Measurements from ENCODE around the gene MYPN. TPM values are rescaled to one million over a fixed set of nuclear protein-coding genes. Genes with fewer than 3 reads are reported as not detected.

The MYPN gene
- total RNA-seq, 2 donors from 2014 or later: 1.5 to 1.8 TPM

DNA sequence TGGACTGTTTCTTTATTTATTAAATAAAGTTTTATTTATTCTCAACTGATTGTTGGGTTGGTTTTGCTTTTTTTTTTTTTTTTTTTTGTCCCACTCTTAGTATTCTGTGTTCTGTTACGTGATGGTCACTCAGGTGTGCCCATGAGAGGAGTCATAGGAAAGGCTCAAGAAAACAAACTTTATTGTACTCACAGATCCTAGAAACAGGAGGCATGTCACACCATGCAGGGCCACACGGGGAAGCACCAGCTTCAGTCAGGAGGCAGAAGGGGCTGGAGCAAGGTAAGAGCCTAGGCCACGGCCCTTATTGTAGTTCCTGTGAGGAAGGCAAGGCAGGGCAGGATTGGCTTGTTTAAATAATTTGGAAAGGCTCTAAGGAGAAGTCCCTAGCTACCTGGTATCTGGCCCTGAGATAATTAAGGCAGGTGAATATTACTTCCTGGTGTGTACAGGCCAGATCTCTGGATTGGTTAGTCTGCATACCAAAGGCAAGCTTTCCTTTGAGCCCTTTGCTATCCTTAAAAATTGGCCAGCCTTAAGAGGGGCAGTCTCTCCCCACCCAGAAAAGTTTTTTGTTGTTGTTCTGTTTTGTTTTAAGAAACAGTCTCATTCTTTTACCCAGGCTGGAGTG lies 114.4 kb downstream of the MYPN start:
- WGBS: 85% methylated on average over 3 of the region's 3 CpGs
- Histone ChIP-seq H3K4me1 (replicated peaks) (no peaks in the 10 kb centered on the region), H3K27ac (no peak overlapping the region), H3K36me3 (no peaks in the 10 kb centered on the region), H3K4me3 (no peak overlapping the region), H3K9me3 (no peaks in the 10 kb centered on the region), H3K27me3 (replicated peaks; ENCODE audit: insufficient read depth) (no peaks in the 10 kb centered on the region)
- intact Hi-C loops (cut with DNase I): no loop called here
- TF ChIP-seq POLR2A (IDR thresholded peaks at IDR 0.05) (no peak), POLR2AphosphoS5 (IDR thresholded peaks at IDR 0.05) (no peak)
- TF ChIP-seq, protein P1, sequence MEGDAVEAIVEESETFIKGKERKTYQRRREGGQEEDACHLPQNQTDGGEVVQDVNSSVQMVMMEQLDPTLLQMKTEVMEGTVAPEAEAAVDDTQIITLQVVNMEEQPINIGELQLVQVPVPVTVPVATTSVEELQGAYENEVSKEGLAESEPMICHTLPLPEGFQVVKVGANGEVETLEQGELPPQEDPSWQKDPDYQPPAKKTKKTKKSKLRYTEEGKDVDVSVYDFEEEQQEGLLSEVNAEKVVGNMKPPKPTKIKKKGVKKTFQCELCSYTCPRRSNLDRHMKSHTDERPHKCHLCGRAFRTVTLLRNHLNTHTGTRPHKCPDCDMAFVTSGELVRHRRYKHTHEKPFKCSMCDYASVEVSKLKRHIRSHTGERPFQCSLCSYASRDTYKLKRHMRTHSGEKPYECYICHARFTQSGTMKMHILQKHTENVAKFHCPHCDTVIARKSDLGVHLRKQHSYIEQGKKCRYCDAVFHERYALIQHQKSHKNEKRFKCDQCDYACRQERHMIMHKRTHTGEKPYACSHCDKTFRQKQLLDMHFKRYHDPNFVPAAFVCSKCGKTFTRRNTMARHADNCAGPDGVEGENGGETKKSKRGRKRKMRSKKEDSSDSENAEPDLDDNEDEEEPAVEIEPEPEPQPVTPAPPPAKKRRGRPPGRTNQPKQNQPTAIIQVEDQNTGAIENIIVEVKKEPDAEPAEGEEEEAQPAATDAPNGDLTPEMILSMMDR (IDR thresholded peaks at IDR 0.05): no peak
- DNase-seq (ENCODE audit: low spot score): no peak

DNA sequence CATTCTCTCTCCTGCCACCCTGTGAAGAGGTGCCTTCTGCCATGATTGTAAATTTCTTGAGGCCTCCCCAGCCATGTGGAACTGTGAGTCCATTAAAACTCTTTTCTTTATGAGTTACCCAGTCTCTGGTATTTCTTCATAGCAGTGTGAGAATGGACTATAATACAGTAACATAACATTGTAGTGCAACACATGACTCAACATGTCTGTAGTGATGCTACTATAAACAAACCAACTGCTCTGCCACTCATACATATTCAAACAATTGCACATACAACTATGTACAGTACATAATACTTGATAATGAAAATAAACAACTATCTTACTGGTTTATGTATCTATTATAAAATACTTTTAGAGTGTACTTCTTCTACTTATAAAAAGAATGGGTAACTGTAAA lies 115.5 kb downstream of the MYPN start:
- H3K36me3 ChIP-seq: no peaks in the 10 kb centered on the region
- DNase-seq (ENCODE audit: low spot score): no peak
- no peak overlapping the region for H3K27ac ChIP-seq
- intact Hi-C loops (cut with DNase I): no loop called here
- H3K4me1 ChIP-seq (replicated peaks): no peaks in the 10 kb centered on the region
- no peak overlapping the region for H3K4me3 ChIP-seq
- TF ChIP-seq, protein P1 (IDR thresholded peaks at IDR 0.05): no peak
- no peak for TF ChIP-seq POLR2AphosphoS5 (IDR thresholded peaks at IDR 0.05)
- TF ChIP-seq POLR2A (IDR thresholded peaks at IDR 0.05): no peak
- no peaks in the 10 kb centered on the region for H3K9me3 ChIP-seq
- no peaks in the 10 kb centered on the region for H3K27me3 ChIP-seq (replicated peaks; ENCODE audit: insufficient read depth)

DNA sequence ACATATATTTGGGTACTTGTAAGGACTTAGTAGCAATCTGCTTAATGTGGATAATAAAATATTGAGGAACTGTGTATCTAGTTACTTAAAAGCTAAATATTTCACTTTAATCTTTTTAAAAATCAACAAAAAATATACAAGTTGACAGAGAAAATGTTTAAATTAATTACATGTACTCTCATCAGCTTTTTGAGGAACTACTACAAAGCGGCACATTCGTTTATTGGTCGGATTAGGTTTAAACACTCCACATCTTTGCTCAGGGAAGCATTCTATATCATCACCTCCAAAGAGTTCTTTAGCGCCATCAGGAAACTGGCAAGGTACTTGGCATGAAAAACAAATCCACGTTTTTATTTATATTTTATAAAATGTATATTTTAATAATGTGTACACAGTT lies 121.0 kb downstream of the MYPN start:
- no peaks in the 10 kb centered on the region for H3K9me3 ChIP-seq
- DNase-seq (ENCODE audit: low spot score): no peak
- intact Hi-C loops (cut with DNase I): no loop called here
- H3K27me3 ChIP-seq (replicated peaks; ENCODE audit: insufficient read depth): no peaks in the 10 kb centered on the region
- TF ChIP-seq POLR2AphosphoS5 (IDR thresholded peaks at IDR 0.05) (no peak), POLR2A (IDR thresholded peaks at IDR 0.05) (no peak)
- TF ChIP-seq, protein P1 (IDR thresholded peaks at IDR 0.05): no peak
- no peak overlapping the region for H3K27ac ChIP-seq
- no peaks in the 10 kb centered on the region for H3K4me1 ChIP-seq (replicated peaks)
- WGBS: 77% methylated on average over 5 of the region's 5 CpGs
- H3K4me3 ChIP-seq: no peak overlapping the region
- no peaks in the 10 kb centered on the region for H3K36me3 ChIP-seq

DNA sequence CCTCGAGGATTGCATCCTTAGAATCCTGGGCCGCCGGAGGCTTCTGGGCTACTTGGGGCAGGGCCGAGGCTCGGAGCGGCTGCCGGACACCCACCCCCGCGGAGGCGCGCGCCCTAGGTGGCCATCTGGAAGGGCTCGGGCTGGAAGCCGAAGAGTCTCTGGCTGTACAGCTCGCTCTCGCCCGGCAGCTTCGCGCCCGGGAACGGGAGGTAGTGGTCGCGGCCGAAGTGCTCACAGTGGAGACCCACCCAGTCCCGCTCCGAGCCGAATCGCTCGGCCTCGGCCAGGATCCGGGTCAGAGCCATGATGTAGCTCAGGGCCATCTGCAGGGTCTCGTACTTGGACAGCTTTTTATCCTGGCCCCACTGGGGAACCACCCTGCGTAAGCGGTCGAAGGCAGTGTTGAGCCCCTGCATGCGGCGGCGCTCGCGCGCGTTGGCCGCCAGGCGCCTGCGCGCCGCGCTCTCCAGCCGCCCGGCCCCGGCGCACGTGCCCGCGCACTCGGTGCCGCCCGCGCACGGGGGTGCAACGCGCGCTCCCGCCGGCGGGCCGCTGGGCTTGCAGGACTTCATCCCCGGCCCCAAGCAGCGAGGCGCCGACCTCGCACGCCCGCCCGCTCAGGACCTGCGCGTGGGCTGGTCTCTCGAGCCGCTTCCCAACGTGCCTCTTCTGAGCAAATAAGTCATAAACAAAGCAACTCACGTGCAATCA lies 122.0 kb downstream of the MYPN start:
- H3K4me3 ChIP-seq: peak overlapping the region; percentile 29 to 40
- no peaks in the 10 kb centered on the region for H3K36me3 ChIP-seq
- H3K27ac ChIP-seq: peak overlapping the region in 1 of 2 donors; percentile 25
- under 1% methylated on average over 78 of the region's 81 CpGs for WGBS
- no peaks in the 10 kb centered on the region for H3K4me1 ChIP-seq (replicated peaks)
- intact Hi-C loops (cut with DNase I): no loop called here
- no peaks in the 10 kb centered on the region for H3K27me3 ChIP-seq (replicated peaks; ENCODE audit: insufficient read depth)
- no peaks in the 10 kb centered on the region for H3K9me3 ChIP-seq
- TF ChIP-seq POLR2A (IDR thresholded peaks at IDR 0.05): no peak
- no peak for TF ChIP-seq POLR2AphosphoS5 (IDR thresholded peaks at IDR 0.05)
- TF ChIP-seq, protein P1 (IDR thresholded peaks at IDR 0.05): peak in 1 of 4 experiments; percentile 30
- DNase-seq (ENCODE audit: low spot score): peak; percentile 19

DNA sequence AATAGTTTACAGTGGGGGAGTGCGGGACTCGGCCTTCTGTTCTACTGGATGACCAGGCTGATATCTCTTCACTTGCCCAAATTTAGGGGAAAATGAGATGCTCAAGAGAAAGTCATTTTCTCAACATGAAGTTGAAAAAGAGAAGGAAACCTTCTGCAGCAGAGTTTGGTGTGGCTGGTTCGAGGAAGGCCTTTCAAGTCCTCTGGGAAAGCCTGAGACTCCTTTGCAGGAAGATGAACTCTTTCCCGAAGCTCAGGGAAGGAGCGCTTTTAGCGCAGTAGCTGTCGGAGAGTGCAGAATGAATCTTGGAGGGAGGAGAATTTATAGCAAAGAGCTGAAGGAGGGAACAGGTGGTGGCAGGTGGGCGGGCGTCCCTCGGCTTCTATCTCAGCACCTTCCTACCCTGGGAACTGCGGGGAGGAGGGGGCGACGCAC lies 122.5 kb downstream of the MYPN start, which contains the start of gene ATOH7:
TSS of gene ATOH7 (minus strand) at position 297 of the 435 bp plus-strand sequence. CDS start 436 bp downstream, outside the sequence.
- no peaks in the 10 kb centered on the region for H3K9me3 ChIP-seq
- no peak for DNase-seq (ENCODE audit: low spot score)
- H3K36me3 ChIP-seq: no peaks in the 10 kb centered on the region
- 26% methylated on average over 13 of the region's 13 CpGs for WGBS
- intact Hi-C loops (cut with DNase I): no loop called here
- no peaks in the 10 kb centered on the region for H3K4me1 ChIP-seq (replicated peaks)
- H3K4me3 ChIP-seq: peak within 1 kb of the TSS; percentile 29 to 40
- TF ChIP-seq, protein P1 (IDR thresholded peaks at IDR 0.05): no peak
- TF ChIP-seq POLR2A (IDR thresholded peaks at IDR 0.05): no peak
- no peak for TF ChIP-seq POLR2AphosphoS5 (IDR thresholded peaks at IDR 0.05)
- H3K27ac ChIP-seq: peak within 1 kb of the TSS in 1 of 2 donors; percentile 25
- H3K27me3 ChIP-seq (replicated peaks; ENCODE audit: insufficient read depth): no peaks in the 10 kb centered on the region
